Renal cortex interstitium (tissue), 15 donors: ENCODE data around the gene ZBTB16. TPM values are rescaled to one million over a fixed set of nuclear protein-coding genes. Genes with fewer than 3 reads are reported as not detected.

Source experiments
- DNase-seq, 11 donors: peaks; one replicate each; pipeline ENCODE4 v3.0.0-alpha.2; 2013; ENCODE audit warnings: low read depth in 9 of 11, low spot score in 4 of 11; ENCODE audit errors: extremely low read depth in 1 of 11
- long read RNA-seq, 16 experiments: transcript quantifications; one replicate each; lab custom pipeline, GENCODE V29; 2026
- polyA plus RNA-seq, 3 donors: library from polyadenylated mRNA; unstranded; fragments of 120-200 nt; gene quantifications; one replicate each; pipeline ENCODE4 v1.2.1, GENCODE V29; 2013; ENCODE audit not compliant: insufficient read length in 3 of 3

ZBTB16 gene
- polyA plus RNA-seq = 1 to 10 TPM; 1.4 to 2.5 (median 1.7) TPM
- long read RNA-seq, donor 1 = 0 reads
- long read RNA-seq, donor 2 = 0 reads
- long read RNA-seq, donor 3 = 0 reads
- long read RNA-seq, donor 4 = 0 reads
- long read RNA-seq, donor 5 = 0 reads
- long read RNA-seq, donor 6 = 0 reads
- long read RNA-seq, donor 7 = 0 reads
- long read RNA-seq, donor 8, partial matches to known transcripts = 0 of 1 reads
- long read RNA-seq, donor 8, other reads (novel, unspliced or antisense) = 0 of 1 reads
- long read RNA-seq, donor 9 = 0 reads
- long read RNA-seq, donor 10 = 0 reads
- long read RNA-seq, donor 11 = 0 reads
- long read RNA-seq, donor 12 = 0 reads
- long read RNA-seq, donor 13 = 0 reads
- long read RNA-seq, donor 14 = 0 reads
- long read RNA-seq, donor 15 = 0 reads
- long read RNA-seq, donor 16, partial matches to known transcripts = 0 of 1 reads
- long read RNA-seq, donor 16, other reads (novel, unspliced or antisense) = 0 of 1 reads

GRCh38 chr11:114059278-114059983 lies at the start of gene ZBTB16:
Gene ZBTB16 (plus strand): TSS chr11:114059711. CDS start chr11:114063301, 3,590 bp downstream.
- DNase-seq = peak in 3 of 11 donors; percentile 39 to 63 (median 43)

DNA sequence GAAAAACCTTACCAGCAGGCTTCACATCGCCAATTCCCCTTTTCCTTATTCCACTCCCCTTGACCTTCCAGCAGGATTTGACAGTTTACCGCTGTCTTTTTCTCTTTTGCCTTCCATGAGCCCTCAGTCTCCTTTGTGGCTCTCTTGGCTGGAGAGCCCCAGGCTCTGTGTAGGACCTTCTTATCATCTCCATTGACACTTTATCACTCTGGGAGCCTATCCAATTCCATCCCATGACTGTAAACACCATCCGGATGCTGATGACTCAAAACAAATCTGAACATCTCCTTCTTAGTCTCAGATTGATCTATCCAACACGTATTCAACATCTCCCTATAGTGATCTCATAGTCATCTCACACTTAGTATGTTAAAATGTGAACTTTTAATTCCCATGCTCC lies 48.6 kb upstream of the ZBTB16 start:
- DNase-seq = no peak

DNA sequence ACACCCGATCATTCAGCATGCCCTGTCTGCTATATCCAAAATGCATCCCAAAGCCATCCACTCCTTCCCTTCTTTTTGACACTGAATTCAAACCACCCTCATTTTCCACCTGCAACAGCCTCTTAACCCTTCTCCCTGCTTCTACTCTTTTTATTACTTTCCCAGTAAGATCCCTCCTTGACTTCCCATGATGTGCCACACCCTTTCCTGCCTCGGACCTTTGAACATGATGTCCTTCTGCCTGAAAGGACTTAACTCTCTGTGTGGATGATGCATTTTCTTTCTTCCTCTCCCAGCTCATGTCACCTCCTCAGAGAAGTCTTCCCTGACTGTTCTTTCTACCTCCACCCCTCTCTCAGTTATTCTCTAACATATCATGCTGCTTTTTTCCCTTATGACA lies 48.1 kb upstream of the ZBTB16 start:
- no peak for DNase-seq

DNA sequence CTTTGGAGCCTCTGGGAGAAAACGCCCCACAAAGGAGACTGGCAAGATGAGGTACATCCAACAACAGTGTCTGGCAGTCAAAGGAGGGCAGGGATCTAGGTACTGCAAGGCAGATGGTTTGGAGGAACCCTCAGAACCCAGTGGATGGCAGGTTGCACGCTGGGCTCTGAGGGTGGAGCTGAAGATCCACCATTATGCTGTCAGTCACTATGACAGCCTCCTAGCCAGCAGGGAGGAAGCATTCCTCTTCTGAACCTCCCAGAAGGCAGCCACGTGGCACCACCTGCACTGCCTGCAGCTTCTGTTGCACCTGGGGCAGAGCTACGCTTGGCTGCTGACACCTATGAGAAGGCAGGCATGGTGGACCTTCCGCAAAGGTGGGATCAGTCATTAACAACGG lies 44.4 kb upstream of the ZBTB16 start:
- no peak for DNase-seq

DNA sequence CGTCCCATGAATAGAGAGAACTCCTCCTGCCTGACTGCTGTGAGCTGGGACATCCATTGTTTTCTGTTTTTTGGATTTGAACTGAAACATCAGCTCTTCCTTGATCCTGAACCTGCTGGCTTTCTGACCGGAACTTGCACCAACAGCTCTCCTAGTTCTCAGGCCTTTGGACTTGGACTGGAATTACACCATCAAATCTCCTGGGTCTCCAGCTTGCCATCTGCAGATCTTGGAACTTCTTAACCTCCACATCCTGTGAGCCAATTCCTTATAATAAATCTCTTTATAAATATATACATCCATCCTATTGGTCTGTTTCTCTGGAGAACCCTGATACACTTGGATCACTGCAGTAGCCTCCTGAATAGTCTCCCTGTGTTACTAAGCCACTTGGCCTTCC lies 42.5 kb upstream of the ZBTB16 start:
- no peak for DNase-seq

DNA sequence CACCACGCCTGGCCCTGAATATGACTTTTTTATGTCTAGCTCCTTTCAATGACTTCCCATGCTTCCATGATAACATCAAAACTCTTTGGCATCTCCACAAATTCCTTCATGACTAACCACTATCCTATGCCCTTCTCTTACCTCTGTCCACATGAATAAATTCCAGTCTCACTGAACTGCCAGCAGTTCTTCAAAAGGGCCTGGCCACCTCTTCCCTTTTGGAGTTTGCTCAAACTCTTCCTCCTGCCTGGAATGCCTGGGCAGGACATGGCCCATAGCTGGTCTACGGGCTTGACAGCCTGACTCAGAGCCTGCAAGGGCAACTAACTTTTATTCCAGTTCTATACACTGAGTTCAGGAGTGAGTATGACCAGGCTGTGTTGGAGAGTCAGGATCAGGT lies 41.8 kb upstream of the ZBTB16 start:
- DNase-seq = no peak

- DNase-seq = no peak
Observed at GRCh38 chr11:114019046-114019445, 40.5 kb upstream of the ZBTB16 start.

GRCh38 chr11:114019574-114019973 lies 39.9 kb upstream of the ZBTB16 start:
- DNase-seq = no peak

DNA sequence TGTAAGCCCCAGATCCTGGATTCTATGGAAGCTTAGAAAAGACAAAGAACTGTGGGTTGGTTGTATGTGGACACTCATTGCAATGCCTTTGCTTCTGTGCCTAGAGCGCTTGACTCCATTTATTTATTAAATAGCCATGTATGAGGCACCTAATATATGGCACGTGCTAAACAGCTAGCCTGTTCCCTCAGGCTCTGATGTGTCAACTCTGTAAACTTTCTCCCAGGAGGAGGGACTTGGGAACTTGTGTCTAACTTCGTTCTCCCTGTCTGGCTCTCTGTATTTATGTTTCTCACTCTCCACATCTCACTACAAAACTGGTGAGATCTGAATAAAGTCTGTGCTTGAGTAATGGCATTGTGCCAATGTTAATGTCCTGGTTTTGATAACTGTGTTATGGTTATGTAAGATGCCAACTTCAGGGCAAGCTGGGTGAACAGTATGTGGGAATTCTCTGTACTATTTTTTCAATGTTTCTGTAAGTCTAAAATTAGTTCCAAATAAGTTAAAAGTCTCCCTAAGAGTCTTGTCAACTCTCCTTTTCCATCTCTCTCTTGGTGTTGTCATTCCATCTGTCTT lies 34.1 kb upstream of the ZBTB16 start:
- DNase-seq = no peak

- DNase-seq = no peak
Observed at GRCh38 chr11:114026355-114026754, 33.2 kb upstream of the ZBTB16 start.

GRCh38 chr11:114027391-114027790 lies 32.1 kb upstream of the ZBTB16 start:
- DNase-seq = no peak

- DNase-seq = no peak
Observed at GRCh38 chr11:114027926-114028325, 31.6 kb upstream of the ZBTB16 start.

DNA sequence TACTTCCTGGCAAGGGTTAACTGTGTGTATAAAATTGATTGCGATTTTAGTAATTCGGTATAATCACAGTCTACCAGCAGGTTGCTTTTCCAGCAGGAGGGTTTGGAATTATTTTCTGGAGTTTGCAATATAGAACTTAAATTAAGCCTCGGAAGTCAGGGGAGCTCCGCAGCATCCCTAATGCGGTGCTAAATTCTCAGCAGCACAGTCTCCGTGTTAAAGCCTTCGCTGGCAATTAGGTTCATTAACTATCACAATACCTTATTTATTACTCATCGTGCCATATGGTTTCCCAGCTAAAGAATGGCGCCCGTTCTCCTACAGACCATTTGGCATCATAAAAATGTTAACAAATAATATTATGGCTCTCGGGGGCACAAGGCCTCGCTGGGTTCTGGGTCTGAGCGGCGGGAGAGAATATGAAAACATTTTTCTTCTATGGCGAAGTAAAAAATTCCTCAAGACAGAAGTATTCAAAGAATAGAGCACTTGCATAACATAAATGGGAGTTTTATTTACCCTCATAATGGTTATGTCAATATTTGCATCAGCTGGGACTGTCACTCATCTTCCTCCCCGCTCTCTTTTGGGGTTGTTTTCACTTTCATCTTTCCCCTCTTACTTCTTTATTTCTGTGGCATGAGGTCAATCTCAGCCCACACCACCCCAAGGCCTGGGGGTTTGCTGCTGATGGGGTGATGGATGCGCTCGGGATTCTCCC lies 28.1 kb upstream of the ZBTB16 start:
- DNase-seq = no peak

GRCh38 chr11:114031967-114032320 lies 27.6 kb upstream of the ZBTB16 start:
- no peak for DNase-seq

- DNase-seq = no peak
Observed at GRCh38 chr11:114033066-114033465, 26.4 kb upstream of the ZBTB16 start.

DNA sequence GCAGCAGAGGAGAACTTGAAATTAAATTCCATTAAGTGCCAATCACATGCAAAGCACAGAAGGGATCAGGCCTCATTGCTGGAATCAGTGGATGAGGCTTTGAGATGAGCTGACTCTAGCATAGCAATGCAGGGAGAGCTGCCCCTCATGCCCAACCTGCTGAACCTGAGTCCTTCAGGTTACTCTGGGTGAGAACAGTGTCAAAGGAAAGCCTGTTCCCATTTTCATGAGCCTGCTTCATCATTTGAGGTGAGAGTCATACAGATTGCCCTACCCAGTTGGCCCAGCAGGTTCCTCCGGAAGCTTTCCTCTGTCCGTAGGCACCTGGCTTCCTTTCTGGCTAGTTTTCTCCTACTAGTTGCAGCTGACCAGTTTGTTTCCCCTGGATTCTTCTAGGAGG lies 25.9 kb upstream of the ZBTB16 start:
- no peak for DNase-seq

GRCh38 chr11:114034956-114035355 lies 24.6 kb upstream of the ZBTB16 start:
- no peak for DNase-seq

- peak in 8 of 11 donors; percentile 32 to 60 (median 45) for DNase-seq
Observed at GRCh38 chr11:114036147-114036811, 23.2 kb upstream of the ZBTB16 start.

GRCh38 chr11:114036958-114037357 lies 22.6 kb upstream of the ZBTB16 start:
- DNase-seq = no peak
